K562 (cell line): Measurements from ENCODE around the gene RAPGEF5. TPM values are rescaled to one million over a fixed set of nuclear protein-coding genes. Genes with fewer than 3 reads are reported as not detected.

Source experiments
- ATAC-seq: fragments of 200-7000 bp; cut with Tn5 transposase; 3 replicates; pipeline ENCODE4 v1.9.1; 2020; ENCODE audit warnings: moderate library complexity
- BruUV-seq: library from RNA; stranded (reverse); fragments of 400-500 nt; replicated peaks from 2 replicates; lab custom pipeline; 2021; lab: Mats Ljungman, UMichigan
- CTCF ChIA-PET: fragments of 300-600 bp; formaldehyde crosslinking; extraction: SDS; loops from one replicate; lab custom pipeline; 2021; ENCODE audit warnings: low intra/inter-chr PET ratio; lab: Yijun Ruan, JAX
- POLR2A ChIA-PET: fragments of 300-600, 350-650 bp; sonication (Branson Sonifier 250); formaldehyde crosslinking; extraction: SDS; loops from one replicate; lab custom pipeline; 2021; ENCODE audit warnings: antibody characterized with exemption, inconsistent platforms; lab: Yijun Ruan, JAX
- DNase-seq, 4 experiments: peaks; one replicate each; pipeline versions ENCODE4 v3.0.0 to v3.0.0-alpha.2; 2011 to 2018; ENCODE audit warnings: low spot score in 3 of 4, mixed read lengths in 3 of 4; ENCODE audit errors: extremely low read depth in 1 of 4
- FAIRE-seq: peaks from 2 replicates; lab custom pipeline; 2011; peaks lifted over from hg19 to GRCh38; lab: Jason Lieb, UNC
- H2AFZ ChIP-seq: 2 replicates; pipeline ENCODE4 v1.6.0; 2011; ENCODE audit warnings: low read depth, low read length, control low read depth, inconsistent platforms
- H3K27ac ChIP-seq: fragments of 200-600 bp; 3 replicates; pipeline ENCODE4 v1.8.0; 2011; ENCODE audit warnings: low read depth, mild to moderate bottlenecking, control low read depth, inconsistent platforms, low read length, moderate library complexity, mixed read lengths; ENCODE audit errors: extremely low read depth
- H3K27me3 ChIP-seq, 2 experiments: fragments of 300-600 bp in 1 of 2; 2 replicates in 1 of 2; 3 replicates in 1 of 2; pipeline versions ENCODE4 v1.6.0 to v1.8.0; 2011; ENCODE audit warnings: inconsistent platforms in 2 of 2, low read length in 2 of 2, mild to moderate bottlenecking in 1 of 2, mixed read lengths in 1 of 2, moderate library complexity in 1 of 2; ENCODE audit not compliant: control insufficient read depth in 2 of 2, insufficient read depth in 2 of 2
- H3K36me3 ChIP-seq: fragments of 300-600 bp; 3 replicates; pipeline ENCODE4 v1.8.0; 2011; ENCODE audit warnings: mild to moderate bottlenecking, low read length, inconsistent platforms; ENCODE audit not compliant: control insufficient read depth, insufficient read depth
- H3K4me1 ChIP-seq, 2 experiments: fragments of 200-600 bp in 1 of 2; replicated peaks in 1 of 2; 2 replicates in 1 of 2; 3 replicates in 1 of 2; pipeline versions ENCODE4 v1.5.1 to v1.8.0; 2011; ENCODE audit warnings: inconsistent platforms in 2 of 2, low read length in 2 of 2, mild to moderate bottlenecking in 1 of 2, mixed read lengths in 1 of 2, moderate library complexity in 1 of 2; ENCODE audit not compliant: control insufficient read depth in 2 of 2, insufficient read depth in 2 of 2
- H3K4me2 ChIP-seq: 2 replicates; pipeline ENCODE4 v1.6.1; 2011; ENCODE audit warnings: low read length, control low read depth, inconsistent platforms, mixed read lengths; ENCODE audit not compliant: insufficient read depth
- H3K4me3 ChIP-seq: fragments of 200-600 bp; sonication (generic), shearing (Covaris generic); 2 replicates; pipeline ENCODE4 v1.5.1; 2016; ENCODE audit warnings: control low read depth, inconsistent platforms
- H3K79me2 ChIP-seq: fragments of 200-600 bp; 3 replicates; pipeline ENCODE4 v1.8.0; 2011; ENCODE audit warnings: low read length, inconsistent platforms; ENCODE audit not compliant: control insufficient read depth, insufficient read depth
- H3K9ac ChIP-seq, 2 experiments: 2 replicates each; pipeline versions ENCODE4 v1.6.0 to v1.6.1; 2011; ENCODE audit warnings: low read depth in 2 of 2, low read length in 2 of 2, control low read depth in 1 of 2, inconsistent platforms in 1 of 2, mild to moderate bottlenecking in 1 of 2, mixed read lengths in 1 of 2; ENCODE audit not compliant: insufficient read depth in 1 of 2
- H3K9me1 ChIP-seq: one replicate; pipeline ENCODE4 v1.6.0; 2011; ENCODE audit warnings: inconsistent platforms, mild to moderate bottlenecking, low read length, moderate library complexity; ENCODE audit not compliant: control insufficient read depth, insufficient read depth
- H3K9me3 ChIP-seq: replicated peaks from 2 replicates; pipeline ENCODE4 v1.5.1; 2011; ENCODE audit warnings: low read depth, low read length, inconsistent platforms; ENCODE audit not compliant: control insufficient read depth, insufficient read depth
- H4K20me1 ChIP-seq: replicated peaks from 2 replicates; pipeline ENCODE4 v1.6.1; 2011; ENCODE audit warnings: low read length, inconsistent platforms, mixed read lengths; ENCODE audit not compliant: control insufficient read depth, insufficient read depth
- RBM17 ChIP-seq: fragments of 200-400 bp; formaldehyde crosslinking; IDR thresholded peaks from 2 replicates; pipeline ENCODE4 v1.6.1; 2017; ENCODE audit warnings: low read depth, mild to moderate bottlenecking, low read length, borderline replicate concordance
- ZNF551 ChIP-seq: fragments of 250-450 bp; sonication (Bioruptor Pico); IDR thresholded peaks from 2 replicates; pipeline ENCODE4 v1.5.0; 2021; ENCODE audit warnings: mild to moderate bottlenecking, moderate library complexity
- WGBS: fragments of 100-300 bp; shearing (Covaris generic); methylation state at CpG from one replicate; pipeline ENCODE4 v1.1.6; 2016; ENCODE audit warnings: low coverage, mixed read lengths; ENCODE audit not compliant: insufficient coverage; ENCODE audit errors: missing lambda C conversion rate; 5-methylcytosine and 5-hydroxymethylcytosine counted together
- in situ Hi-C: fragments of 300-500 bp; cut with MboI; formaldehyde crosslinking; loops from 4 replicates; pipeline ENCODE4 v1.15.0; 2018; ENCODE audit warnings: inconsistent platforms, mixed read lengths
- intact Hi-C: fragments of 100-400 bp; cut with micrococcal nuclease; formaldehyde crosslinking; loops from 2 replicates; pipeline ENCODE4 v1.14.2; 2022
- polyA plus RNA-seq, 8 experiments: library from polyadenylated mRNA; depleted of rRNA in 4 of 8; stranded (reverse) in 5 of 8; unstranded in 3 of 8; fragments of >200 nt; fragmentation: Nextera tagmentation in 2 of 8; fragmentation: Illumina TruSeq in 1 of 8; extraction: Ambion mirVana in 2 of 8; extraction: Trizol in 1 of 8; gene quantifications; 2 replicates each; pipeline versions ENCODE4 v1.2.1 to v1.2.3, GENCODE V29; 2011 to 2014; ENCODE audit warnings: inconsistent platforms in 1 of 8, missing spikeins in 1 of 8
- total RNA-seq, 7 experiments: library from RNA; depleted of rRNA in 6 of 7; stranded (reverse); fragments of >200 nt in 6 of 7; fragmentation: Illumina TruSeq in 2 of 7; extraction: Trizol in 2 of 7; gene quantifications; 2 replicates each; pipeline versions ENCODE4 v1.2.1 to v1.2.3, GENCODE V29; 2011 to 2021; ENCODE audit warnings: low replicate concordance in 1 of 7
- TF ChIP-seq, protein P1 (sequence below): sonication (generic); IDR thresholded peaks from 2 replicates; pipeline ENCODE4 v1.6.1; 2016
- TF ChIP-seq, protein P2 (sequence below), 2 experiments: fragments of 450-650 bp in 1 of 2; IDR thresholded peaks; 2 replicates each; pipeline ENCODE4 v1.6.1; 2011 to 2017; ENCODE audit warnings: low read depth in 2 of 2, antibody characterized with exemption in 1 of 2, borderline replicate concordance in 1 of 2, low read length in 1 of 2, mild to moderate bottlenecking in 1 of 2, mixed read lengths in 1 of 2; ENCODE audit not compliant: control insufficient read depth in 1 of 2
- TF ChIP-seq, protein P3 (sequence below): fragments of 250-450 bp; sonication (Bioruptor Pico); IDR thresholded peaks from 2 replicates; pipeline ENCODE4 v1.5.0; 2020; ENCODE audit warnings: mild to moderate bottlenecking, borderline replicate concordance

Gene RAPGEF5
- total and polyA plus RNA-seq, 9 of the 15 experiments (the other 6 are each of a cell fraction or from before 2014, with no cell fraction given), result 0.39 to 2.0 (median 1.1) TPM

DNA sequence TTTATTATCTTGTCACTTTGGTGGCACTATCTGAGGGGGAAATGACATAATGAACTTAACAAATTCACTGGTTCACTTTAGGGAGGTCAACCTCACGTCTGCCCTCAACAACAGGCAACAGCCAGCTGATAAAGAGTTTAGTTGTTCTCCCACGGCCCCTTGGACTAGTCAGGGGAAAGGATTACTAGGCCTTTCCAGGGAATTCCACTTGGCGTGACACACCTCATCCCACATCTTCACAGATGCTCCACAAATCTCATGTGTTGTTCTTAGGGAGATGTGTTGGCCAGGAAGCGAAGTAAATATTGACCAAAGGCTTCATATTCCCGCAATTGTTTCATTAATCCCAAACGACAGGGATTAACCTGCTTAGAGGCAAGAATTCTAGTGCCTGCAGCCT lies 227.8 kb downstream of the RAPGEF5 start:
- Histone ChIP-seq H3K4me3 (no peak overlapping the region), H3K27ac (no peak overlapping the region), H3K9me1 (no peaks in the 10 kb centered on the region), H3K27me3 (peaks cover 0 to 6% of the 10 kb centered on the region in 2 experiments; a peak in 1 of 5 replicates), H3K4me1 (no peaks in the 10 kb centered on the region; a peak in 1 of 5 replicates), H4K20me1 (no peaks in the 10 kb centered on the region), H3K4me2 (no peak overlapping the region), H2AFZ (no peak overlapping the region), H3K9me3 (no peaks in the 10 kb centered on the region), H3K36me3 (no peaks in the 10 kb centered on the region), H3K9ac (no peak overlapping the region), H3K79me2 (no peaks in the 10 kb centered on the region)
- TF ChIP-seq, protein P1, sequence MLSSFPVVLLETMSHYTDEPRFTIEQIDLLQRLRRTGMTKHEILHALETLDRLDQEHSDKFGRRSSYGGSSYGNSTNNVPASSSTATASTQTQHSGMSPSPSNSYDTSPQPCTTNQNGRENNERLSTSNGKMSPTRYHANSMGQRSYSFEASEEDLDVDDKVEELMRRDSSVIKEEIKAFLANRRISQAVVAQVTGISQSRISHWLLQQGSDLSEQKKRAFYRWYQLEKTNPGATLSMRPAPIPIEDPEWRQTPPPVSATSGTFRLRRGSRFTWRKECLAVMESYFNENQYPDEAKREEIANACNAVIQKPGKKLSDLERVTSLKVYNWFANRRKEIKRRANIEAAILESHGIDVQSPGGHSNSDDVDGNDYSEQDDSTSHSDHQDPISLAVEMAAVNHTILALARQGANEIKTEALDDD, result 0 out of 2 replicates have a peak, but pooled peaks have one; percentile 19
- no peak for TF ChIP-seq RBM17
- ChIA-PET CTCF (no interaction called here), POLR2A (interaction anchor here (0.6 kb wide), 1 partner anchor 265 kb away, joined by 3 read pairs; no protein-coding TSS in a partner anchor)
- BruUV-seq, result no TSS peak
- in situ Hi-C loops (no loop called here), intact Hi-C loops (no loop called here)
- DNase-seq, result no peak
- 29% methylated on average over 6 of the region's 6 CpGs for WGBS
- ATAC-seq, result no peak
- FAIRE-seq, result no peak

DNA sequence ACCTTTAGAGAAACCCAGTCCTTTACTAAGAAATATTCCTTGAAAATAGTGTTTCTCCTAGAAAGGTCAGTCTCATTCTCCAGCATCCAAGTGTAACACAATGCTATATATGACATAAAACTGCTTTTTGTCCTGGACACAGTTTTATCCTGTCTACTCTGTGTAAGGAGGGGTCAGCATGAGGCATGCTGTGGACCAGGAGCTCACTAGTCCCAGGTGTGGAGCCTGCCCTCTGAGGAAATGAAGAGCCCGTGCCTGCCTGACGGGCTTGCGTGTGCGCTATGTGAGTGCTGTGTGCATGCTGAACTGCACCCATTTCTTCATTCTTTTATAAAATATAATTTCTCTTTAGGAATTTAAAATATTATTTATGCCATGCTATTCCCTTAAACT lies 228.4 kb downstream of the RAPGEF5 start:
- H3K9ac ChIP-seq, result no peak overlapping the region
- H3K4me1 ChIP-seq, result peaks cover 0 to 4% of the 10 kb centered on the region in 2 experiments; a peak in 2 of 5 replicates
- TF ChIP-seq, protein P2, sequence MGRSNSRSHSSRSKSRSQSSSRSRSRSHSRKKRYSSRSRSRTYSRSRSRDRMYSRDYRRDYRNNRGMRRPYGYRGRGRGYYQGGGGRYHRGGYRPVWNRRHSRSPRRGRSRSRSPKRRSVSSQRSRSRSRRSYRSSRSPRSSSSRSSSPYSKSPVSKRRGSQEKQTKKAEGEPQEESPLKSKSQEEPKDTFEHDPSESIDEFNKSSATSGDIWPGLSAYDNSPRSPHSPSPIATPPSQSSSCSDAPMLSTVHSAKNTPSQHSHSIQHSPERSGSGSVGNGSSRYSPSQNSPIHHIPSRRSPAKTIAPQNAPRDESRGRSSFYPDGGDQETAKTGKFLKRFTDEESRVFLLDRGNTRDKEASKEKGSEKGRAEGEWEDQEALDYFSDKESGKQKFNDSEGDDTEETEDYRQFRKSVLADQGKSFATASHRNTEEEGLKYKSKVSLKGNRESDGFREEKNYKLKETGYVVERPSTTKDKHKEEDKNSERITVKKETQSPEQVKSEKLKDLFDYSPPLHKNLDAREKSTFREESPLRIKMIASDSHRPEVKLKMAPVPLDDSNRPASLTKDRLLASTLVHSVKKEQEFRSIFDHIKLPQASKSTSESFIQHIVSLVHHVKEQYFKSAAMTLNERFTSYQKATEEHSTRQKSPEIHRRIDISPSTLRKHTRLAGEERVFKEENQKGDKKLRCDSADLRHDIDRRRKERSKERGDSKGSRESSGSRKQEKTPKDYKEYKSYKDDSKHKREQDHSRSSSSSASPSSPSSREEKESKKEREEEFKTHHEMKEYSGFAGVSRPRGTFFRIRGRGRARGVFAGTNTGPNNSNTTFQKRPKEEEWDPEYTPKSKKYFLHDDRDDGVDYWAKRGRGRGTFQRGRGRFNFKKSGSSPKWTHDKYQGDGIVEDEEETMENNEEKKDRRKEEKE (IDR thresholded peaks at IDR 0.05; ENCODE audit: borderline replicate concordance in 1 of 2, control insufficient read depth in 1 of 2, low read depth in 2 of 2, low read length in 1 of 2), result no peak
- TF ChIP-seq, protein P3, sequence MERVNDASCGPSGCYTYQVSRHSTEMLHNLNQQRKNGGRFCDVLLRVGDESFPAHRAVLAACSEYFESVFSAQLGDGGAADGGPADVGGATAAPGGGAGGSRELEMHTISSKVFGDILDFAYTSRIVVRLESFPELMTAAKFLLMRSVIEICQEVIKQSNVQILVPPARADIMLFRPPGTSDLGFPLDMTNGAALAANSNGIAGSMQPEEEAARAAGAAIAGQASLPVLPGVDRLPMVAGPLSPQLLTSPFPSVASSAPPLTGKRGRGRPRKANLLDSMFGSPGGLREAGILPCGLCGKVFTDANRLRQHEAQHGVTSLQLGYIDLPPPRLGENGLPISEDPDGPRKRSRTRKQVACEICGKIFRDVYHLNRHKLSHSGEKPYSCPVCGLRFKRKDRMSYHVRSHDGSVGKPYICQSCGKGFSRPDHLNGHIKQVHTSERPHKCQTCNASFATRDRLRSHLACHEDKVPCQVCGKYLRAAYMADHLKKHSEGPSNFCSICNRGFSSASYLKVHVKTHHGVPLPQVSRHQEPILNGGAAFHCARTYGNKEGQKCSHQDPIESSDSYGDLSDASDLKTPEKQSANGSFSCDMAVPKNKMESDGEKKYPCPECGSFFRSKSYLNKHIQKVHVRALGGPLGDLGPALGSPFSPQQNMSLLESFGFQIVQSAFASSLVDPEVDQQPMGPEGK (CRISPR knock-in tag), result no peak
- no peak for TF ChIP-seq ZNF551 (CRISPR knock-in tag)
- no TSS peak for BruUV-seq
- H3K4me3 ChIP-seq, result no peak overlapping the region
- no peaks in the 10 kb centered on the region for H4K20me1 ChIP-seq
- in situ Hi-C loops, result no loop called here
- H3K9me1 ChIP-seq, result no peaks in the 10 kb centered on the region
- FAIRE-seq (no peak), DNase-seq (no peak), ATAC-seq (no peak)
- no peak overlapping the region for H3K27ac ChIP-seq
- H3K27me3 ChIP-seq, result peaks cover 0 to 6% of the 10 kb centered on the region in 2 experiments; a peak in 1 of 5 replicates
- H3K36me3 ChIP-seq, result no peaks in the 10 kb centered on the region
- H2AFZ ChIP-seq, result no peak overlapping the region
- WGBS, result 35% methylated on average over 4 of the region's 4 CpGs
- ChIA-PET CTCF (no interaction called here), POLR2A (no interaction called here)
- no peak overlapping the region for H3K4me2 ChIP-seq
- H3K9me3 ChIP-seq, result no peaks in the 10 kb centered on the region
- intact Hi-C loops, result no loop called here
- H3K79me2 ChIP-seq, result no peaks in the 10 kb centered on the region
